Measurements from ENCODE around the gene SUMO3. TPM values are rescaled to one million over a fixed set of nuclear protein-coding genes. Genes with fewer than 3 reads are reported as not detected.

SUMO3 gene
- total and polyA plus RNA-seq, 2 of the 4 experiments (the other 2 are of a cell fraction) = 64.9 to 101 TPM

DNA sequence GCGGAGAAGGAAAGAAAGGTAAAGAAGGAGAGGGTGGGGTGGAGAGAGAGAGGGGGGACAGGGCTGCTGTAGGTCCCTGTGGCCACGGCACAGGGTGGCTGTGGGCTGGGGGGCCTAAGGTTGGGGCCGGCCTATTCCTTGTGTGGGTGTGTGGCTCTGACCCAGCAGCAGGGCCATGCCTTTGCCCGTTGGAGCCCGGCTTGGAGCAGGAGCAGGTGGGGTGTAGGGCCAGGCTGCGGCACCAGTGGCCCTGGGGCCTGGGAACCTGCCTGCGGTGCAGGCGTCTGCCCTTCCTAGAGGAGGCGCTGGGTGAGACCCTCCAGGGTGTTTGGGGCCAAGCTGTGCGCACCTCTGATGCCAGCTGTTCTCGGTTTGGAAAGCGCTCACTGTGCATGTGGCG is 19.7 kb upstream of the SUMO3 start:
- Histone ChIP-seq H3K27ac (ENCODE audit: insufficient read depth, low read length) (no peak overlapping the region), H3K4ac (ENCODE audit: low read depth, low read length) (no peak overlapping the region), H2BK20ac (ENCODE audit: low read depth, low read length) (no peak overlapping the region), H3K56ac (ENCODE audit: extremely low read depth, insufficient read depth, low read length) (no peak overlapping the region), H3K9me3 (ENCODE audit: control insufficient read depth, insufficient read depth, low read length) (no peaks in the 10 kb centered on the region), H2BK5ac (ENCODE audit: low read depth, low read length, poor library complexity, severe bottlenecking) (no peak overlapping the region), H3K4me3 (ENCODE audit: insufficient read depth, low read depth, low read length) (no peak overlapping the region), H4K8ac (ENCODE audit: low read depth in 2 of 2, low read length in 2 of 2) (no peak overlapping the region), H2AK5ac (ENCODE audit: low read depth, low read length) (no peak overlapping the region), H4K20me1 (ENCODE audit: insufficient read depth, low read length) (no peaks in the 10 kb centered on the region), H3K18ac (ENCODE audit: low read depth, low read length) (no peak overlapping the region), H3K14ac (replicated peaks; ENCODE audit: low read depth, low read length) (no peak overlapping the region), H2BK15ac (ENCODE audit: low read depth, low read length) (no peak overlapping the region), H2AFZ (replicated peaks; ENCODE audit: low read length, poor library complexity) (no peak overlapping the region), H3K9ac (ENCODE audit: low read depth, low read length) (no peak overlapping the region), H3K4me1 (ENCODE audit: control insufficient read depth, insufficient read depth, low read length) (peaks cover 5% of the 10 kb centered on the region; the same call in 1 of the 2 replicates), H3K23ac (ENCODE audit: low read depth, low read length) (no peak overlapping the region), H4K5ac (ENCODE audit: low read depth, low read length) (no peak overlapping the region), H2BK120ac (ENCODE audit: low read depth, low read length) (no peak overlapping the region), H3K79me1 (ENCODE audit: low read depth in 1 of 2, low read length in 2 of 2) (no peaks in the 10 kb centered on the region), H2AK9ac (replicated peaks; ENCODE audit: low read depth, low read length, poor library complexity) (no peak overlapping the region), H4K91ac (ENCODE audit: insufficient read depth, low read depth, low read length) (no peak overlapping the region), H3K36me3 (ENCODE audit: control insufficient read depth, insufficient read depth, low read length) (no peaks in the 10 kb centered on the region), H3K4me2 (ENCODE audit: low read depth, low read length) (no peak overlapping the region), H3K9me1 (ENCODE audit: insufficient read depth, low read length) (no peaks in the 10 kb centered on the region), H3K27me3 (ENCODE audit: control insufficient read depth, insufficient read depth, low read length) (peaks cover 29% of the 10 kb centered on the region)
- 82% methylated on average over 4 of the region's 13 CpGs; no CpG with 5 or more reads in 1 of the 2 experiments for whole genome bisulfite sequencing, 2 experiments (ENCODE audit: extremely low coverage in 2 of 2, insufficient read length in 1 of 2)
- POLR2A ChIA-PET (ENCODE audit: unreplicated experiment) = no interaction called here
- no peak for DNase-seq
- in situ Hi-C loops (cut with MboI; ENCODE audit: low sequenced_read_pairs) (no loop called here), intact Hi-C loops (cut with micrococcal nuclease) (no loop called here), dilution Hi-C loops (cut with HindIII; ENCODE audit: low sequenced_read_pairs, unreplicated experiment) (no loop called here)
- no peak for ATAC-seq (ENCODE audit: low read depth)
- TF ChIP-seq CEBPB (IDR thresholded peaks at IDR 0.05; ENCODE audit: low read depth, low read length) (no peak), FOS (IDR thresholded peaks at IDR 0.05; ENCODE audit: low read depth, low read length) (no peak)
- BruUV-seq (replicated peaks) = no TSS peak
- CTCF ChIA-PET = no interaction called here

Measured in IMR-90 (cell line).